ENCODE data around the gene GSDME.

DNA sequence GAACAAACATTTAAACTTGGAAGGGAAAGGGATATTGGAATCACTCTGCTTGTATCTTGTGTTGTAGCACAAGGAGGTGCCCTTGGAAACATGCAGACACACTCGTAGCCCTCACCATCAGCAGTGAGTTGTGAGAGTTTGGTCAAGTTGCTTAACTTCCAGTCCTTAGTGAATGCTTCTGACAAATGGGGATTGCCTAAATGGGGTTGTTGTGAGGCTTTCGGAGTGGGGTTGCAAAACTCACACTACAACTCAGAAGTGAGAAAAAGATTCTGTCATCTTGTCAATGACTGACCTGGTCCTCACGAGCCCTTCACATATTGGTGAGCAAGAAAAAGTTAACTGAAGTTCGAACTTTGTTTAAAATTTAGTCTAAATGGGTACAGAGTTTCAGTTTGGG is 29.0 kb upstream of the GSDME start:
- TF ChIP-seq, protein P1, sequence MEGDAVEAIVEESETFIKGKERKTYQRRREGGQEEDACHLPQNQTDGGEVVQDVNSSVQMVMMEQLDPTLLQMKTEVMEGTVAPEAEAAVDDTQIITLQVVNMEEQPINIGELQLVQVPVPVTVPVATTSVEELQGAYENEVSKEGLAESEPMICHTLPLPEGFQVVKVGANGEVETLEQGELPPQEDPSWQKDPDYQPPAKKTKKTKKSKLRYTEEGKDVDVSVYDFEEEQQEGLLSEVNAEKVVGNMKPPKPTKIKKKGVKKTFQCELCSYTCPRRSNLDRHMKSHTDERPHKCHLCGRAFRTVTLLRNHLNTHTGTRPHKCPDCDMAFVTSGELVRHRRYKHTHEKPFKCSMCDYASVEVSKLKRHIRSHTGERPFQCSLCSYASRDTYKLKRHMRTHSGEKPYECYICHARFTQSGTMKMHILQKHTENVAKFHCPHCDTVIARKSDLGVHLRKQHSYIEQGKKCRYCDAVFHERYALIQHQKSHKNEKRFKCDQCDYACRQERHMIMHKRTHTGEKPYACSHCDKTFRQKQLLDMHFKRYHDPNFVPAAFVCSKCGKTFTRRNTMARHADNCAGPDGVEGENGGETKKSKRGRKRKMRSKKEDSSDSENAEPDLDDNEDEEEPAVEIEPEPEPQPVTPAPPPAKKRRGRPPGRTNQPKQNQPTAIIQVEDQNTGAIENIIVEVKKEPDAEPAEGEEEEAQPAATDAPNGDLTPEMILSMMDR (IDR thresholded peaks at IDR 0.05), result no peak
- TF ChIP-seq POLR2A (IDR thresholded peaks at IDR 0.05), result no peak

All from Peyer's patch (tissue), 4 donors.